ENCODE results near the gene C4orf17.

GRCh38 chr4:99540277-99540939 lies 29.6 kb downstream of the C4orf17 start:
- no peak for TF ChIP-seq CTCF (IDR thresholded peaks at IDR 0.05)
- no peak for TF ChIP-seq POLR2A (IDR thresholded peaks at IDR 0.05)
